H9 (cell line): Measurements from ENCODE around the gene TMEM125. TPM values are rescaled to one million over a fixed set of nuclear protein-coding genes. Genes with fewer than 3 reads are reported as not detected.
A peak's percentile ranks its signal among the peaks of the same experiment; 100 is the strongest.

Experiments used
- DNase-seq: peaks from one replicate; pipeline ENCODE4 v3.0.0-alpha.2; 2017
- H2AFZ ChIP-seq: one replicate; pipeline ENCODE4 v1.6.1; 2013; ENCODE audit warnings: mild to moderate bottlenecking, low read length, control low read depth, moderate library complexity
- H2AK5ac ChIP-seq: 2 replicates; pipeline ENCODE4 v1.6.1; 2013; ENCODE audit warnings: low read length, control low read depth, mixed read lengths; ENCODE audit not compliant: insufficient read length
- H2BK120ac ChIP-seq: one replicate; pipeline ENCODE4 v1.6.1; 2013; ENCODE audit warnings: low read depth, mild to moderate bottlenecking, low read length, control low read depth, inconsistent platforms; ENCODE audit not compliant: poor library complexity, severe bottlenecking
- H2BK12ac ChIP-seq: 2 replicates; pipeline ENCODE4 v1.6.1; 2013; ENCODE audit warnings: low read length, control low read depth, mixed read lengths, low read depth; ENCODE audit not compliant: insufficient read length
- H2BK15ac ChIP-seq: 2 replicates; pipeline ENCODE4 v1.6.1; 2013; ENCODE audit warnings: low read depth, low read length, control low read depth
- H2BK20ac ChIP-seq: one replicate; pipeline ENCODE4 v1.6.1; 2013; ENCODE audit warnings: low read depth, mild to moderate bottlenecking, low read length, control low read depth, inconsistent platforms; ENCODE audit not compliant: poor library complexity, severe bottlenecking
- H2BK5ac ChIP-seq: 2 replicates; pipeline ENCODE4 v1.6.1; 2013; ENCODE audit warnings: low read length, control low read depth, mixed read lengths; ENCODE audit not compliant: insufficient read length
- H3K14ac ChIP-seq: 2 replicates; pipeline ENCODE4 v1.6.1; 2013; ENCODE audit warnings: low read length, control low read depth; ENCODE audit not compliant: insufficient read depth
- H3K18ac ChIP-seq: 2 replicates; pipeline ENCODE4 v1.6.1; 2013; ENCODE audit warnings: low read depth, mild to moderate bottlenecking, mixed read lengths, low read length, control low read depth; ENCODE audit not compliant: insufficient read length
- H3K23ac ChIP-seq: 2 replicates; pipeline ENCODE4 v1.6.1; 2013; ENCODE audit warnings: low read length, control low read depth, mixed read lengths, low read depth; ENCODE audit not compliant: insufficient read length
- H3K23me2 ChIP-seq: 2 replicates; pipeline ENCODE4 v1.6.1; 2013; ENCODE audit warnings: low read depth, mild to moderate bottlenecking, mixed read lengths, low read length, control low read depth; ENCODE audit not compliant: insufficient read length, poor library complexity, severe bottlenecking
- H3K27ac ChIP-seq: 2 replicates; pipeline ENCODE4 v1.5.1; 2013; ENCODE audit warnings: low read length, control low read depth, mixed read lengths, low read depth; ENCODE audit not compliant: insufficient read length
- H3K27me3 ChIP-seq: 2 replicates; pipeline ENCODE4 v1.6.1; 2013; ENCODE audit warnings: low read length, control low read depth, inconsistent platforms; ENCODE audit not compliant: insufficient read depth
- H3K4ac ChIP-seq: 2 replicates; pipeline ENCODE4 v1.6.1; 2013; ENCODE audit warnings: low read depth, mild to moderate bottlenecking, control low read depth, inconsistent platforms, low read length, moderate library complexity
- H3K4me1 ChIP-seq: 2 replicates; pipeline ENCODE4 v1.6.1; 2013; ENCODE audit warnings: low read length, control low read depth, inconsistent platforms; ENCODE audit not compliant: insufficient read depth
- H3K4me2 ChIP-seq: 2 replicates; pipeline ENCODE4 v1.6.1; 2013; ENCODE audit warnings: low read length, control low read depth, mixed read lengths; ENCODE audit not compliant: insufficient read length, insufficient read depth
- H3K56ac ChIP-seq: 2 replicates; pipeline ENCODE4 v1.6.1; 2013; ENCODE audit warnings: low read depth, mild to moderate bottlenecking, mixed read lengths, low read length, control low read depth; ENCODE audit not compliant: insufficient read length
- H3K79me1 ChIP-seq: 2 replicates; pipeline ENCODE4 v1.6.1; 2013; ENCODE audit warnings: low read depth, mild to moderate bottlenecking, moderate library complexity, low read length, control low read depth, inconsistent platforms; ENCODE audit not compliant: insufficient read depth, poor library complexity, severe bottlenecking
- H3K79me2 ChIP-seq: 2 replicates; pipeline ENCODE4 v1.6.1; 2013; ENCODE audit warnings: low read length, control low read depth, inconsistent platforms; ENCODE audit not compliant: insufficient read depth
- H3K9ac ChIP-seq: 2 replicates; pipeline ENCODE4 v1.6.1; 2013; ENCODE audit warnings: low read length, control low read depth, mixed read lengths; ENCODE audit not compliant: insufficient read length; ENCODE audit errors: extremely low read depth
- H3K9me3 ChIP-seq: one replicate; pipeline ENCODE4 v1.6.1; 2013; ENCODE audit warnings: low read depth, low read length, inconsistent platforms; ENCODE audit not compliant: control insufficient read depth
- H3T11ph ChIP-seq: one replicate; pipeline ENCODE4 v1.6.1; 2013; ENCODE audit warnings: mild to moderate bottlenecking, low read length, control low read depth, inconsistent platforms
- H4K20me1 ChIP-seq: one replicate; pipeline ENCODE4 v1.6.1; 2013; ENCODE audit not compliant: control insufficient read depth, insufficient read length, insufficient read depth
- H4K5ac ChIP-seq: 2 replicates; pipeline ENCODE4 v1.6.1; 2013; ENCODE audit warnings: low read depth, mild to moderate bottlenecking, mixed read lengths, low read length, control low read depth; ENCODE audit not compliant: insufficient read length
- H4K8ac ChIP-seq: replicated peaks from 2 replicates; pipeline ENCODE4 v1.6.1; 2013; ENCODE audit warnings: low read length, control low read depth, mixed read lengths, low read depth; ENCODE audit not compliant: insufficient read length
- H4K91ac ChIP-seq: 2 replicates; pipeline ENCODE4 v1.6.1; 2013; ENCODE audit warnings: low read depth, mild to moderate bottlenecking, moderate library complexity, mixed read lengths, low read length, control low read depth; ENCODE audit not compliant: insufficient read length
- H3K27ac Mint-ChIP-seq, 3 experiments: 2 replicates in 2 of 3; 3 replicates in 1 of 3; pipeline ENCODE4 v1.8.0; 2020 to 2021; ENCODE audit warnings: mixed read lengths in 3 of 3, mild to moderate bottlenecking in 1 of 3, moderate library complexity in 1 of 3
- H3K27me3 Mint-ChIP-seq: 2 replicates; pipeline ENCODE4 v1.8.0; 2021; ENCODE audit warnings: low read depth, mild to moderate bottlenecking, moderate library complexity, mixed read lengths
- H3K36me3 Mint-ChIP-seq, 3 experiments: 2 replicates in 2 of 3; 3 replicates in 1 of 3; pipeline ENCODE4 v1.8.0; 2020 to 2021; ENCODE audit warnings: low read depth in 3 of 3, mixed read lengths in 3 of 3; ENCODE audit not compliant: insufficient read depth in 1 of 3
- H3K4me1 Mint-ChIP-seq, 2 experiments: 2 replicates each; pipeline ENCODE4 v1.8.0; 2020; ENCODE audit warnings: mixed read lengths in 2 of 2
- H3K4me3 Mint-ChIP-seq, 2 experiments: 2 replicates in 1 of 2; 3 replicates in 1 of 2; pipeline ENCODE4 v1.8.0; 2020 to 2021; ENCODE audit warnings: mild to moderate bottlenecking in 2 of 2, mixed read lengths in 2 of 2, moderate library complexity in 1 of 2
- H3K9me3 Mint-ChIP-seq, 2 experiments: 2 replicates in 1 of 2; 3 replicates in 1 of 2; pipeline ENCODE4 v1.8.0; 2020; ENCODE audit warnings: mild to moderate bottlenecking in 2 of 2, mixed read lengths in 2 of 2, moderate library complexity in 1 of 2
- CTCF ChIP-seq: fragments of 200-600 bp; sonication (generic); conservative IDR thresholded peaks from 3 replicates; pipeline ENCODE4 v1.8.0; 2021; ENCODE audit warnings: antibody characterized with exemption, mild to moderate bottlenecking
- WGBS: extraction: QIAGEN DNeasy Blood & Tissue Kit; methylation state at CpG from one replicate; pipeline ENCODE4 v1.1.7; 2013; ENCODE audit warnings: missing lambda C conversion rate, low lambda C conversion rate, mixed read lengths; ENCODE audit not compliant: insufficient read length; ENCODE audit errors: extremely low coverage; 5-methylcytosine and 5-hydroxymethylcytosine counted together
- total RNA-seq: library from RNA; stranded (reverse); gene quantifications from 2 replicates; pipeline ENCODE4 v1.2.1, GENCODE V29; 2021

Gene TMEM125
- total RNA-seq, 1 experiment from 2014 or later, result 19.6 TPM

GRCh38 chr1:43296207-43296606, 26.4 kb downstream of the TMEM125 start:
- no peak overlapping the region for H3T11ph ChIP-seq
- H3K4me1 Mint-ChIP-seq, result peaks cover 39 to 53% of the 10 kb centered on the region in 2 experiments
- no peak overlapping the region for H4K91ac ChIP-seq
- H4K5ac ChIP-seq, result no peak overlapping the region
- H3K27ac ChIP-seq, result no peak overlapping the region
- no peaks in the 10 kb centered on the region for H3K79me1 ChIP-seq
- no peak overlapping the region for H3K4me2 ChIP-seq
- no peak overlapping the region for H3K4ac ChIP-seq
- no peaks in the 10 kb centered on the region for H3K27me3 ChIP-seq
- no peak overlapping the region for H3K18ac ChIP-seq
- no peak overlapping the region for H2BK20ac ChIP-seq
- H3K9me3 Mint-ChIP-seq, result no peaks in the 10 kb centered on the region
- H4K8ac ChIP-seq, result no peak overlapping the region
- H2BK5ac ChIP-seq, result no peak overlapping the region
- no peak for TF ChIP-seq CTCF
- no peak overlapping the region for H3K14ac ChIP-seq
- no peak overlapping the region for H3K23ac ChIP-seq
- H2AK5ac ChIP-seq, result no peak overlapping the region
- no peak overlapping the region for H3K9ac ChIP-seq
- H3K9me3 ChIP-seq, result no peaks in the 10 kb centered on the region
- no peaks in the 10 kb centered on the region for H3K79me2 ChIP-seq
- no peak overlapping the region for H2BK120ac ChIP-seq
- H3K36me3 Mint-ChIP-seq, result no peaks in the 10 kb centered on the region
- no peaks in the 10 kb centered on the region for H3K23me2 ChIP-seq
- H2BK12ac ChIP-seq, result no peak overlapping the region
- no peak overlapping the region for H3K56ac ChIP-seq
- no peak overlapping the region for H3K4me3 Mint-ChIP-seq
- H3K27me3 Mint-ChIP-seq, result no peaks in the 10 kb centered on the region; the same call in 1 of the 2 replicates
- H3K4me1 ChIP-seq, result peaks cover 9% of the 10 kb centered on the region
- no peak overlapping the region for H2AFZ ChIP-seq
- no CpG with 5 or more reads among the region's 1 CpG for WGBS
- no peaks in the 10 kb centered on the region for H4K20me1 ChIP-seq
- H3K27ac Mint-ChIP-seq, result 0 out of 7 replicates have a peak overlapping the region, but pooled peaks of 2 of the 3 experiments have one; percentile 14 to 91
- no peak overlapping the region for H2BK15ac ChIP-seq
- DNase-seq, result no peak
